GM12891 (cell line): ENCODE measurements around the gene KCNN4.
"Not testable (repeated sequence)": the region's sequence is repeated elsewhere in the genome, so short reads cannot be mapped to it uniquely, and the experiment has no call there.

Experiments used
- DNase-seq: peaks from one replicate; pipeline ENCODE4 v3.0.0; 2011; ENCODE audit warnings: low spot score; ENCODE audit not compliant: insufficient read length
- FAIRE-seq: peaks from 2 replicates; lab custom pipeline; 2011; peaks lifted over from hg19 to GRCh38; lab: Jason Lieb, UNC
- PAX5 ChIP-seq: IDR thresholded peaks from 2 replicates; pipeline ENCODE4 v1.6.1; 2011; ENCODE audit warnings: low read length, moderate library complexity, mild to moderate bottlenecking; ENCODE audit not compliant: insufficient read depth, severe bottlenecking
- POLR2A ChIP-seq: IDR thresholded peaks from 2 replicates; pipeline ENCODE4 v1.6.1; 2011; ENCODE audit warnings: low read depth, low read length, control low read depth
- POLR2AphosphoS5 ChIP-seq: IDR thresholded peaks from 2 replicates; pipeline ENCODE4 v1.6.1; 2011; ENCODE audit warnings: low read depth, low read length, control low read depth
- POU2F2 ChIP-seq: IDR thresholded peaks from 2 replicates; pipeline ENCODE4 v1.6.1; 2011; ENCODE audit warnings: low read depth, mild to moderate bottlenecking, control low read depth, low read length, moderate library complexity
- SPI1 ChIP-seq: IDR thresholded peaks from 2 replicates; pipeline ENCODE4 v1.6.1; 2011; ENCODE audit warnings: low read depth, low read length, control low read depth
- TAF1 ChIP-seq: IDR thresholded peaks from 2 replicates; pipeline ENCODE4 v1.6.1; 2011; ENCODE audit warnings: low read depth, low read length, control low read depth

The KCNN4 gene

GRCh38 chr19:43812688-43813087 is 31.9 kb upstream of the KCNN4 start:
- TF ChIP-seq POLR2A (no peak), PAX5 (no peak), POU2F2 (no peak), POLR2AphosphoS5 (no peak), SPI1 (no peak), TAF1 (no peak)
- FAIRE-seq (no peak), DNase-seq (no peak)

- no peak for DNase-seq
- TF ChIP-seq POLR2A (no peak), POU2F2 (no peak), SPI1 (no peak), PAX5 (no peak), TAF1 (no peak), POLR2AphosphoS5 (no peak)
- no peak for FAIRE-seq
Observed at GRCh38 chr19:43812259-43812658, 31.5 kb upstream of the KCNN4 start.

DNA sequence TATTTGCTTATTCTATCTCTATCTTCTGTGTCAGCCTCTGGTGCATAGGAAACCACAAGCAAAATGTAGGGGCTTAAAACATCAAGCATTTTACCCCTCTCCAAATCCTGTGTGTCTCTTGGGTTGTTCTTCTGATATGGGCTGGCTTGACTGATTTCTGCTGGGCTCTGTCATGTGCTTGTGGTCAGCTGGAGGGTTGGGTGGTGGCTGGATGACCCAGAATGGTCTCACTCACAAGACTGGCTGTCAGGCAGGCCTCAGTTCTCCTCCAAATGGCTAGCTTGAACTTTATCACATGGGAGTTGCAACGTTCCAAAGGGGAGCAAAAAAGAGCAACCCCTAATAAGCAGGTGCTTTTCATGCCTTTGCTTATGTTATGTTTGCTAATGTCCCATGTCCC is 31.1 kb upstream of the KCNN4 start:
- FAIRE-seq (no peak), DNase-seq (no peak)
- no peak for TF ChIP-seq SPI1
- TF ChIP-seq POLR2AphosphoS5, result no peak
- no peak for TF ChIP-seq POLR2A
- no peak for TF ChIP-seq PAX5
- no peak for TF ChIP-seq TAF1
- no peak for TF ChIP-seq POU2F2

DNA sequence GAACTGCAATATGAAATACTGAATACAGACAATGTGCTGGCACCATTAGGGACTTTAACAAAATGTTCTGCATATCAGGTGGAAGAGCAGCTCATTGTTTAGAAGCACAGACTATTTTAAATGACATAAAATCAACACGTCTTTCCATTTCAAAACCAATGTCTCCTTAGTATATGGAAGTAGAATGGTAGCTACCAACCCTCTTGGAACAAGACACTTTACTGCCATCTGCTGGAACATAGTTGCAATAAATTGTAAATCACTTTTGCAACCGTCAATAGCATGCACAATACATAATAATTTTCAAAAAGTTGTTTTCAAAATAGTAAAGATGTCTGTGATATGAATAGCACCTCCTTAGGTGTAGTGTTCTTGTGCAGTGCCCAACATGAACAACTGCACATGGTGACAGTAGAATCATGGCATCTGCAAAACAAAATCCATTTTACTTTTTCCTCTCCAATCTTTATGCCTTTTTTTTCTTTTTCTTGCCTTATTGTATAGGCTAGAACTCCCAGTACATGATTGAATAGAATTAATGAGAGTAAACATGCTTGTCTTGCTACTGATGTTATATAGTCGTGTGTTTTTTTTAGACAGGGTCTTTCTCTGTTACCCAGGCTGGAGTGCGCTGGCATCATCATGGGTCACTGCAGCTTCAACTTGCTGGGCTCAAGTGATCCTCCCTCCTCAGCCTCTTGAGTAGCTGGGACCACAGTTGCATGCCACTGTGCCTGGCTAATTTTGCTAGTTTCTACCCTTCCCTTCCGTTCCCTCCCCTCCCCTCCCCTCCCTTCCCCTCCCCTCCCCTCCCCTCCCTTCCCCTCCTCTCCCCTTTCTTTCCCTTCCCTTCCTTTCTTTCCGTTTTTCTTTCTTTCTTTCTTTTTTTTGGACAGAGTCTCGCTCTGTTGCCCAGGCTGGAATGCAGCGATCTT is 29.3 kb upstream of the KCNN4 start:
- no peak for TF ChIP-seq POLR2A
- TF ChIP-seq SPI1, result no peak
- TF ChIP-seq PAX5, result no peak
- no peak for TF ChIP-seq POU2F2
- TF ChIP-seq POLR2AphosphoS5, result no peak
- no peak for TF ChIP-seq TAF1
- FAIRE-seq, result peak; percentile 84
- DNase-seq, result no peak

DNA sequence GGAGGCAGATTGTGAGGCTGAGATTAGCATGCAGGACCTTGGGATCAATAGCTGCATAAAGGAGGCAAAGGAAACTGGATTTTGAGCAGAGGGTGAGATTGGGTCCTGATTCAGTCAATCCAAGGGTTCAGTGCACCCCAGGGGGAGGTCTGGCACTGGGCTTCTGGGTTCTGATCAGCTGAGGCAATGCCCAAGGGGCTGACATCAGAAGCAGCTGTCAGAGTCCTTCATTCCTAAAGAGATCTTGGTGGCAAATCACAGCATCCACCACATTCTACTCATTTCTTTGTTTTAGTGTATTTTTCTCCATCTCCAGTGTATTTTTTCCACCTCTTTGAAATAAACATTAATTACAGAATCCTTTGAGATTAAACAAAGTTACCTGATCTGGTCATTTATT is 26.9 kb upstream of the KCNN4 start:
- FAIRE-seq (no peak), DNase-seq (no peak)
- TF ChIP-seq POLR2A (no peak), PAX5 (no peak), TAF1 (no peak), SPI1 (no peak), POU2F2 (no peak), POLR2AphosphoS5 (no peak)

DNA sequence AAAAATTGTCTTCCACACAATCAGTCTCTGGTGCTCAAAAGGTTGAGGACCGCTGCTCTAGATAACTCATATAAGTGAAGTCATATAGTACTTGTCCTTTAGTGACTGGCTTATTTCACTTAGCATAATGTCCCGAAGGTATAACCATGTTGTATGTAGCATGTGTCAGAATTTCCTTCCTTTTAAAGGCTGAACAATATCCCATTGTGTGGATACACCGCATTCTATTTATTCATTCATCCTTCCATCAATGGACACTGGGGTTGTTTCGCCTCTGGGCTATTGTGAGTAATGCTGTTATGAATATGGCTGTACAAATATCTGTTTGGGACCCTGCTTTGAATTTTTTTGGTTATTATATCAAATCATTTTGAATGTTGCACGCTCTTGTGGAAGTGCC is 26.1 kb upstream of the KCNN4 start:
- DNase-seq (no peak), FAIRE-seq (no peak)
- TF ChIP-seq POLR2AphosphoS5 (no peak), SPI1 (no peak), POLR2A (no peak), TAF1 (no peak), POU2F2 (no peak), PAX5 (no peak)

DNA sequence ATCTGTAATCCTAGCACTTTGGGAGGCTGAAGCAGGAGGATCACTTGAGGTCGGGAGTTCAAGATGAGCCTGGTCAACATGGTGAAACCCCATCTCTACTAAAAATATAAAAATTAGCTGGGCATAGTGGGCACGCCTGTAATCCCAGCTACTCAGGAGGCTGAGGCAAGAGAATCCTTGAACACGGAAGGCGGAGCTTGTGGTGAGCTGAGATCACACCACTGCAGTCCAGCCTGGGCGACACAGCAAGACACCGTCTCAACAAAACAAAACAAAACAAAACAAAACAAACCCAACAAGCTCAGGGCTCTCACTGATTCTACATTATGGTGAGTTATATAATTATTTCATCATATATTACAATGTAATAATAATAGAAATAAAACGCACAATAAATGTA is 25.6 kb upstream of the KCNN4 start:
- not testable (repeated sequence) for FAIRE-seq

DNA sequence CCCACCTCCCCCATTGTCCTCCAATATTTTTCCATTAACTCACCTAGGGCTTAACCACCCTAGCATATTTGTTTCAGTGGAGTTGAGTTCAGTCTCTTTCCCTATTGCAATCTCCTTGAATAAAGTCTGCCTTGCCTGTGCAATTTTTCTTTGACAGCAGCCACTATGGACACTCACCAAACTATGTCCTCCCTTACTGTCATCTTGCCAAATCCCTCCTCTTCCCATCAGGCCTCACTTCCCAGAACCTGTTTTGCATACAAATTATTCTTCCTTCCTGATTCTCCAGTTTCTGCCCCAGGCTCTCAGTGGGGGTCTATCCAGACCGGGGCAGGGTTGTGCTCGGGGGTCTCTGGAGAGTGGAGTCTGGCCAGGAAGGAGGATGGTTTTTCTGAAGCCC is 23.7 kb upstream of the KCNN4 start:
- DNase-seq (no peak), FAIRE-seq (no peak)
- TF ChIP-seq TAF1 (no peak), POLR2A (no peak), POLR2AphosphoS5 (no peak), SPI1 (no peak), POU2F2 (no peak), PAX5 (no peak)

More for the DNA sequence above, 25.6 kb upstream of the KCNN4 start:
- not testable (repeated sequence) for DNase-seq

DNA sequence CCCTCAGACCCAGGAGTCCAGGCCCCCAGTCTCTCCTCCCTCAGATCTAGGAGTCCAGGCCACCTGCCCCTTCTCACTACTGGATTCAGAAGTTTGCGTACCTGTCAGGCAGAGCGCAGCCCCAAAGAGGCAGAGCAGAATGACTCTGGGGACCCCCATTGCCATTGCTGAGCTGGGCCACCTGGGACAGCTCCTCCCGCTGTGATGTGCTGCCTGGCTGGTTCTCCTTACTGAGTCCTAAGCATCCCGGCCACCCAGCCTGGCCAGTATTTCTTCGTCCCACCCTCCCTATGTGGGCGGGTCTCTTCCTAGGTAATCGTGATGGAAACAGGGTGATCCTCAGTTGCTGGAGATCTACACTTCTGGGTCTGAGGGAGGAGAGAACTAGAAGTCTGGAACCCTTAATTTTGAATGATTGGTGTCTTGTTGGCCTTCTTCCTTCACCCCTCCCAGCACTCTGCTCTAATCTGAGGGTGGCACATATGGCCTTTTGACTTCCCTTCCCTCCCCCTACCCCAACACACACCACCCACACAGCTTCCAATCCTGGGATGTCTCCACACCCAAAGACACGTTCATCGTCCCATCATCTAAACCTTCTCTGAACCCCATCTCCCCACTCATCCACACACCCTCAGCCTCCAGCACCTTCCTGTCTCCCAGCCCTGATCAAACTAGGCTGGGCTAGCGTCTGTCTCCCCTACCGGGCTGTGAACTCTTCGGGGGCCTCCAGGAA is 21.6 kb upstream of the KCNN4 start, which contains the start of gene LYPD5:
TSS of gene LYPD5 (minus strand) at position 232 of the 736 bp plus-strand sequence. CDS start at position 165, 67 bp downstream.
- DNase-seq (no peak), FAIRE-seq (no peak)
- TF ChIP-seq PAX5 (no peak), POLR2AphosphoS5 (no peak), SPI1 (no peak), POU2F2 (no peak), TAF1 (no peak), POLR2A (no peak)
